Stimulated activated CD8-positive, alpha-beta memory T cell treated with anti-CD3 and anti-CD28 coated beads, Interleukin-4, amount 100 ng/mL, for 1 hour (primary cell): ENCODE measurements around the gene SPTLC1.
"Not testable (repeated sequence)": the region's sequence is repeated elsewhere in the genome, so short reads cannot be mapped to it uniquely, and the experiment has no call there.

Experiments used
- DNase-seq, 2 donors: peaks; one replicate each; pipeline ENCODE4 v3.0.0-alpha.2; 2020; ENCODE audit warnings: low read depth in 2 of 2, low spot score in 1 of 2

Gene SPTLC1

GRCh38 chr9:92141144-92142129 is 26.2 kb upstream of the SPTLC1 start:
- no peak for DNase-seq

- DNase-seq = no peak
These were observed 25.5 kb upstream of the SPTLC1 start for GRCh38 chr9:92140754-92141143.

GRCh38 chr9:92140074-92140753 is 25.0 kb upstream of the SPTLC1 start:
- peak; percentile 36 to 47 for DNase-seq

GRCh38 chr9:92138960-92139540 is 23.8 kb upstream of the SPTLC1 start:
- not testable (repeated sequence) for DNase-seq

- peak; percentile 44 to 53 for DNase-seq
These were observed 23.1 kb upstream of the SPTLC1 start for GRCh38 chr9:92138157-92138959.

- no peak for DNase-seq
These were observed 21.1 kb upstream of the SPTLC1 start for GRCh38 chr9:92136184-92136858.

DNA sequence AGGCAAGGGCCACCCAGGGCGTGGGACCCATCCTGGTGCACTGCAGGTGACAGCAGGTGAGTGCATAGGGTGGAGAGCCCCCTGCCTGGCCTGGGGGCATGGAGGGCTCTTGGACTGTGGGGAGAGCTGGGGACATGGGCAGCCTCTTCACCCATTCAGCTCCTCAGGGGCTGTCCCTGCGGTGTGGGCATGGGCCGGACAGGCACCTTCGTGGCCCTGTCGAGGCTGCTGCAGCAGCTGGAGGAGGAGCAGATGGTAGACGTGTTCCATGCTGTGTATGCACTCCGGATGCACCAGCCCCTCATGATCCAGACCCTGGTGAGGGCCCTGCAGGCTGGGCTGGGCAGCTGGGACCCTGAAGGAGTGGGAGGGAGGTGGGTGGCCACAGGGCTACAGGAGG is 20.4 kb upstream of the SPTLC1 start:
- DNase-seq = no peak

GRCh38 chr9:92133949-92134604 is 18.9 kb upstream of the SPTLC1 start:
- DNase-seq = peak; percentile 50 to 51

GRCh38 chr9:92132913-92133312 is 17.7 kb upstream of the SPTLC1 start:
- DNase-seq = not testable (repeated sequence)

DNA sequence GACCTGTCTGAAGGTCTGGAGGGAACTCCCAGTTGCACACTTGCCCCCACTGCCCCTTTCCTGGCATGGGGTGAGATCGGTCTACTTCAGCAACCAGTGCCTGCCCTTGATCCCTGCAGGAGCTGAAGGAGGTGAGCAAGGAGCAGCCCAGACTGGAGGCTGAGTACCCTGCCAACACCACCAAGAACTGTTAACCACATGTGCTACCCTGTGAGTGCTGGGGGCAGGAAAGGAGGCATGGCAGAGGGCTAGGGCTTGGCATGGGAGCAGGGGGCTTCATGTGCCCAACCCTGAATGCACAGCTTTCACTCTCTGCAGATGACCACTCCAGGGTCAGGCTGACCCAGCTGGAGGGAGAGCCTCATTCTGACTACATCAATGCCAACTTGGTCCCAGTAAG is 17.3 kb upstream of the SPTLC1 start:
- DNase-seq = no peak

- DNase-seq = no peak
These were observed 7.6 kb upstream of the SPTLC1 start for GRCh38 chr9:92122800-92123199.

- DNase-seq = no peak
These were observed 6.8 kb upstream of the SPTLC1 start for GRCh38 chr9:92122061-92122460.

- no peak for DNase-seq
These were observed 6.1 kb upstream of the SPTLC1 start for GRCh38 chr9:92121265-92121664.

DNA sequence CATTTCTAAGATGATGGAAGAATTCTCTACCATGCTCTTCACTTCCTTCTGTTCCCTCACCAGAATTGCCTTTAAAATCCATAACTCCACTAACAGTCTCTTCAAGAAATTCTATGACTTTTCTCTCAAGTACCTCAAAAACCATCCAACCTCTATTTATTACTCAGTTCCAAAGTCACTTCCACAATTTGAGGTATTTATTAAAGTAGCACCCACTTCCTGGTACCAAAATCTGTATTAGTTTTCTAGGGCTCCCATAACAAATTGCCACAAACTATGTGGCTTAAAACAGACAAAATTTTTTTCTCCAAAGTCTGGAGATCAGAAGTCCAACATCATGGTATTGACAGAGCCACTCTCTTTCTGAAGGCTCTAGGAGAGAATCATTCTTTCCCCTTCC is 4.9 kb upstream of the SPTLC1 start:
- DNase-seq = no peak

DNA sequence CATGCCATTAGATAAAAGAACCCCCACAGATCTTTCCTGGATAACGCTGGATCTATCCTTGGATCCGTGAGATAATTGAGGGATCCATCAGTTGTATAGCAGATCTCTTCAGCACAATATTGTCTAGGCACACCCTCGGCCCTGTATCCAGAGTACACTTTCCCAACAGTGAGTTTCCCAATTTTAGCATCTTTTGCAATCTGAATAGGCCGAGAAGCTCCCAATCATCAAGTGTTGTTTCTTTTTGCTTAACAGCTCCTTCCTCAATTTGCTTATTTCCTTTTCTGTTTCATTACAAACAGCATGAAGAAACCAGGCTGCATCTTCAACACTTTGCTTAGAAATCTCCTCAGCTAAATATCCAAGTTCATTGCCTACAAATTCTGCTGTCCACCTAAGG is 4.4 kb upstream of the SPTLC1 start:
- DNase-seq = no peak

- DNase-seq = no peak
These were observed 7.1 kb downstream of the SPTLC1 start for GRCh38 chr9:92108122-92108521.

GRCh38 chr9:92105446-92106225 is 9.6 kb downstream of the SPTLC1 start:
- not testable (repeated sequence) for DNase-seq

DNA sequence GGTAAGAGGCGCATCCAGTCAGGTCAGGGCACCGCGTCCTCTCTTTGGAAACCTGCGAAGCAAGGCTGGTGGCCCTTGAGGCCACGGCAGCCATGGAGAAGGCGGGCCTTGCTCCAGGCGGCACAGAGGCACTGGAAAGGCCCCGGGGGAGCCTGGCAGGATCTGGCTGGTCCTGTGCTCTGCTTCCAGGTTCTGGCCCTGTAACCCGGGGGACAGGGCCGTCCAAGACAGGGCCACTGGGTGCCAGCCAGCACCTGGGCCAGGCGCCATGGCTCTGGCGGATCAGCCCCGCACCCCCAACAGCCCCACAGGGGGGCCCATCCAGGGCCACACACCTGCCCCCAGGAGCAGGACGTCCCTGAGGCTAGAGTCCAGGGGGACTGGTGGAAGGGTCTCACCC is 11.6 kb downstream of the SPTLC1 start:
- DNase-seq = not testable (repeated sequence)

- no peak for DNase-seq
These were observed 14.8 kb downstream of the SPTLC1 start for GRCh38 chr9:92100237-92100911.
